ENCODE measurements around the gene CYB5RL. TPM values are rescaled to one million over a fixed set of nuclear protein-coding genes. Genes with fewer than 3 reads are reported as not detected.

Gene CYB5RL
- polyA plus RNA-seq, 1 of the 3 experiments (the other 2 are of a cell fraction): 3.3 TPM

DNA sequence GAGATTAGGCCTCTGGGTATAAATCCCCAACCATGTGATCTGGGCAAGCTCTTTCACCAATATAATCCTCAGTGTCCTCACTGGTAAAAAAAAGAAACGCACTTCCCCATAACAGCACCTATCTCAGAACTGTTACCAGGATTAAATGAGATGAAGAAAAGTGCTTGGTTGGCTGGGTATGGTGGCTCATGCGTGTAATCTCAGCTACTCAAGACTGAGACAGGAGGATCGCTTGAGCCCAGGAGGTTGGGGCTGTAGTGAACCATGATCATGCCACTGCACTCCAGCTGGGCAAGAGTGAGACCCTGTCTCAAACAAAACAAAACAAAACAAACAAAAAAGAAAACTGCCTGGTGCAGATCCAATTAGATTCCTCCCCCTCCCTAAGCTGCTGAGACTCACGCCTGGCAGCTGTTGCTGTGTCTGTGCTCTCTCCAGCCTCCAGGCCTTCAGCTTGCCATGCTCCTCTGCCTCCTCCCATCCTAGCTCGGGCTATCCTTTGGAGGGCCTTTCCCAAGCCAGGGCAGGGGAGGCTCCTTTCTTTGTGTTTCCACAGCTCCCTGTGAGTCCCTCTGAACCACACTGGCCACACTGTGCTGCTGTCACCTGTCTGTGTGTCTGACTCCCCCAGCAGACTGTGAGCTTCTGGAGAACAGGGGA, 19.0 kb downstream of the CYB5RL start:
- Histone ChIP-seq H3K4me1 (ENCODE audit: control insufficient read depth in 1 of 2, insufficient read depth in 2 of 2, low read depth in 1 of 2, low read length in 1 of 2) (no peaks in the 10 kb centered on the region; a peak in 1 of 4 replicates), H3K27me3 (ENCODE audit: insufficient read depth) (no peaks in the 10 kb centered on the region), H3K4me3 (ENCODE audit: low read depth in 2 of 2, low read length in 1 of 2) (no peak overlapping the region), H3K4me2 (no peak overlapping the region), H3K36me3 (replicated peaks in 1 of 2; ENCODE audit: control insufficient read depth in 1 of 2, insufficient read depth in 2 of 2, low read length in 1 of 2) (no peaks in the 10 kb centered on the region), H3K79me2 (ENCODE audit: insufficient read depth) (no peaks in the 10 kb centered on the region), H2AFZ (ENCODE audit: low read depth) (no peak overlapping the region), H3F3A (replicated peaks; ENCODE audit: insufficient read depth) (no peaks in the 10 kb centered on the region), H4K20me1 (ENCODE audit: insufficient read depth) (no peaks in the 10 kb centered on the region), H3K9me2 (no peaks in the 10 kb centered on the region), H3K9ac (no peak overlapping the region), H3K9me3 (no peaks in the 10 kb centered on the region), H3K27ac (ENCODE audit: low read depth in 2 of 2, low read length in 1 of 2) (no peak overlapping the region)
- POLR2A ChIA-PET: no interaction called here
- TF ChIP-seq SMC3 (IDR thresholded peaks at IDR 0.05; ENCODE audit: low read depth, low read length) (no peak), TCF12 (IDR thresholded peaks at IDR 0.05) (no peak), EP300 (IDR thresholded peaks at IDR 0.05; ENCODE audit: borderline replicate concordance in 1 of 2, low read depth in 1 of 2, low read length in 1 of 2) (no peak), EZH2phosphoT487 (IDR thresholded peaks at IDR 0.05; ENCODE audit: borderline replicate concordance, low read depth) (no peak), MXI1 (IDR thresholded peaks at IDR 0.05; ENCODE audit: low read depth, low read length) (no peak), SIN3A (IDR thresholded peaks at IDR 0.05; ENCODE audit: borderline replicate concordance, low read depth, low read length) (no peak), FOSL2 (IDR thresholded peaks at IDR 0.05; ENCODE audit: borderline replicate concordance, low read depth) (no peak), NFIC (IDR thresholded peaks at IDR 0.05; ENCODE audit: borderline replicate concordance) (no peak), IRF3 (IDR thresholded peaks at IDR 0.05; ENCODE audit: low read depth, low read length) (no peak), GATA2 (CRISPR knock-in tag; IDR thresholded peaks at IDR 0.05) (no peak), RXRA (IDR thresholded peaks at IDR 0.05; ENCODE audit: borderline replicate concordance, low read depth) (no peak), JUND (IDR thresholded peaks at IDR 0.05) (no peak), NRF1 (IDR thresholded peaks at IDR 0.05; ENCODE audit: low read depth, low read length) (no peak), TAF1 (IDR thresholded peaks at IDR 0.05; ENCODE audit: borderline replicate concordance, low read depth, low read length) (no peak)
- TF ChIP-seq, protein P1, sequence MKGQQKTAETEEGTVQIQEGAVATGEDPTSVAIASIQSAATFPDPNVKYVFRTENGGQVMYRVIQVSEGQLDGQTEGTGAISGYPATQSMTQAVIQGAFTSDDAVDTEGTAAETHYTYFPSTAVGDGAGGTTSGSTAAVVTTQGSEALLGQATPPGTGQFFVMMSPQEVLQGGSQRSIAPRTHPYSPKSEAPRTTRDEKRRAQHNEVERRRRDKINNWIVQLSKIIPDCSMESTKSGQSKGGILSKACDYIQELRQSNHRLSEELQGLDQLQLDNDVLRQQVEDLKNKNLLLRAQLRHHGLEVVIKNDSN (IDR thresholded peaks at IDR 0.05; ENCODE audit: borderline replicate concordance, low read depth): no peak
- TF ChIP-seq, protein P2, sequence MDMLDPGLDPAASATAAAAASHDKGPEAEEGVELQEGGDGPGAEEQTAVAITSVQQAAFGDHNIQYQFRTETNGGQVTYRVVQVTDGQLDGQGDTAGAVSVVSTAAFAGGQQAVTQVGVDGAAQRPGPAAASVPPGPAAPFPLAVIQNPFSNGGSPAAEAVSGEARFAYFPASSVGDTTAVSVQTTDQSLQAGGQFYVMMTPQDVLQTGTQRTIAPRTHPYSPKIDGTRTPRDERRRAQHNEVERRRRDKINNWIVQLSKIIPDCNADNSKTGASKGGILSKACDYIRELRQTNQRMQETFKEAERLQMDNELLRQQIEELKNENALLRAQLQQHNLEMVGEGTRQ (IDR thresholded peaks at IDR 0.05; ENCODE audit: borderline replicate concordance, low read depth, low read length): no peak
- TF ChIP-seq, protein P3, sequence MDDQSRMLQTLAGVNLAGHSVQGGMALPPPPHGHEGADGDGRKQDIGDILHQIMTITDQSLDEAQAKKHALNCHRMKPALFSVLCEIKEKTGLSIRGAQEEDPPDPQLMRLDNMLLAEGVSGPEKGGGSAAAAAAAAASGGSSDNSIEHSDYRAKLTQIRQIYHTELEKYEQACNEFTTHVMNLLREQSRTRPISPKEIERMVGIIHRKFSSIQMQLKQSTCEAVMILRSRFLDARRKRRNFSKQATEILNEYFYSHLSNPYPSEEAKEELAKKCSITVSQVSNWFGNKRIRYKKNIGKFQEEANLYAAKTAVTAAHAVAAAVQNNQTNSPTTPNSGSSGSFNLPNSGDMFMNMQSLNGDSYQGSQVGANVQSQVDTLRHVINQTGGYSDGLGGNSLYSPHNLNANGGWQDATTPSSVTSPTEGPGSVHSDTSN (IDR thresholded peaks at IDR 0.05): no peak
- 75% methylated on average over 5 of the region's 5 CpGs for WGBS (ENCODE audit: low lambda C conversion rate)
- no peak for DNase-seq
- CTCF ChIA-PET: interaction anchor here (0.8 to 1.8 kb wide), 11 partner anchors 9 to 309 kb away, joined by 3 to 6 read pairs (median 3); partner anchors contain the start of genes CYB5RL and MRPL37

All from SK-N-SH (cell line).